GM19238 (cell line): Measurements from ENCODE around the gene MYO1C.

Experiments used
- DNase-seq: peaks from one replicate; pipeline ENCODE4 v3.0.0; 2011; ENCODE audit warnings: low spot score; ENCODE audit not compliant: insufficient read length

The MYO1C gene

GRCh38 chr17:1485423-1486376 lies 6.8 kb downstream of the MYO1C start:
- peak; percentile 83 for DNase-seq

DNA sequence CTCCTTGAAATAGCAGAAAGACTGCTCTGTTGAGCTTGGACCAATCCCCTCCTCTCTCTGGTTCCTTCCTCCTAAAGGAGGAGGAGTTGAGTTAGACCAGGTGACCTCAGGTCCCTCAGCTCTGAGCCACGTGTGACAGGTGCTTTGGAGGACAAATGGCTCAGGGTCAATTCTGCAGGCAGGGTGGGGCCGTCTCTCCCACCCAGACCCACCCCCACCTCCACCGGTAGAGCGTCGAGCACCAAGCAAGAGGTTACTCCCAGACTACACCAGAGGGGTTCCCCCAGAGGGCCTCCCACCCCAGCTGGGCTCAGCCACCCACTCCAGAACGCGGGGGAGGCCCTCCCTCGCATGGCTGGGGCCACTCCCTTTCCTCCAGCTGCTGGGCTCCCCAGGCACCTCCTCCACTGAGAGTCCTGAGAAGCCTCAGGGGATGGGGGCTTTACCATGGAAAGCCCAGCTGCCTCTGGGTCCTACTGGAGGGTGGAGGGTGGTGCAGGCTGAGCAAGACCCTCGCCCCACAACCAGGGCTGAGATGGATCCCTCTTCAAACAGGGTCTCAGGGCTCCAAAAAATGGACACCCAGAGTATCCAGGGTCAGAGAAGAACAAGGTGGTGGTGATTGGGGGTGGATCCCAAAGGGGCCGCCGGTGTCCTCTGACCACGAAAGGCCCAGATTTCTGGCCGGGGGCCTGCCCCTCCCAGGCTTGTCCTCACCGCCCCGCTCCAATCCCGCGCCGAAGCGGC lies 7.6 kb downstream of the MYO1C start:
- DNase-seq, result peak; percentile 90

- no peak for DNase-seq
Measured at GRCh38 chr17:1484060-1484535, 8.4 kb downstream of the MYO1C start.

DNA sequence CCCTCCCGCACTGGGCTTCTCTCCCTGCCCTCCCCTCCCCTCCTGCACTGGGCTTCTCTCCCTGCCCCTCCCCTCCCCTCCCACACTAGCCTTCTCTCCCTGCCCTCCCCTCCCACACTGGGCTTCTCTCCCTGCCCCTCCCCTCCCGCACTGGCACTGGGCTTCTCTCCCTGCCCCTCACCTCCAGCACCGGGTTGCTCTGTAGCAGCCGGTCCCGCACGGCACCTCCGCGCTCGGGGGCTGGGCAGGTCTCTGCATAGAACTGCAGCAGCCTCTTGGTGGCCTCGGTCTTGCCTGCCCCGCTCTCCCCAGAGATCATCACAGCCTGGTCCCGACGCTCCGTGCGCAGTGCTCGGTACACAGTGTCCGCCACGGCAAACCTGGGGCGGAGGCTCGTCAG lies 9.8 kb downstream of the MYO1C start:
- no peak for DNase-seq

GRCh38 chr17:1481736-1482135 lies 10.8 kb downstream of the MYO1C start:
- no peak for DNase-seq

DNA sequence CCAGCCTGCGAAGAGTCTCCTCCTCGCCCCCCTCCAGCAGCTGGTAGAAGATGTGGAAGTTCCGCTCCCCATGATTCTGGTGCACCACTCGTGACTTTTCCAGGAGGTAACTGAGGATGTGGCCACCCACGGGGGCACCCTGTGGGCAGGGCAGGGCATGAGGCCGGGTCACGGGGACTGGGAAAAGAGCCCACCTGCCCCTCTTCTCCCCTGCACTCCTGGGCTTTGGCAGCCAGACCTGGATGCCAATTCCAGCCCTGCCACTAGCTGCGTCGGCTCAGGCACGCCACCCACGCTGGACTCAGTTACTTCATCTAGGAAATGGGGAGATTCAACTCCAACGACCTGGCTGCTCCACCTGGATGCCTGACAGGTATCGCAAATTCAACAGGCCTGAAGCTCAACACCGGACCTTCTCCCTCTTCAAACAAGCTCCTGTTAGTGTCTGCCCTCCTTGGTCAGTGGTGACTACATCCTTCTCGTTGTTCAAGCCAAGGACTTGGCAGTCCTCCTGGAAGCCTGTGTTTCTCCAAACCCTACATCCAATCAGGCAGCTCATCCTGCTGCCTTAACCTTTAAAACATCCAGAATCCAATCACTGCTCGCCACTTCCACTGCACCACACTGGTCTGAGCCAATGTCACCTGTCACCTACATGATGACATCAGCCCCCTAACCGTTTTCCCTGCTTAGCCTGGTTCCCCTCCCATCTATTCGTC lies 11.6 kb downstream of the MYO1C start:
- DNase-seq, result no peak

DNA sequence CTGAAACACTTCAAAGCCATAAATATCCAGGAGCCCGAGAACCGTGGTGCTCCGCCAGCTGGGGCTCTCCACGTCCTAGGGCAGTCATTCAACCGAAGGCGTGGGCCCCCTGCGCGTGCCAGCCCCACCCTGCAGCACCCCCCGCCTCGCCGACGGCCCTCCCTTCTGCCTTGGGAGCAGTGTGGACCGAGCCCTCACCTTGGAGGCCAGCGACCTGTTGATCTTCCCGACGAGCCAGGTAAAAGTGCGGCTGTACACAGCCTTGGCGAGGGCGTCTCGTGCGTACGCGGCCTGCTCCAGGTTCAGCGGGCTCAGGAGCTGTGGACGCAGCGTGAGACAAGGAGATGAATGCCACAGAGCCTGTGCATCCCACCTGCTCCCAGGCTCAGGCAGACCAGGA lies 14.1 kb downstream of the MYO1C start:
- DNase-seq, result no peak

DNA sequence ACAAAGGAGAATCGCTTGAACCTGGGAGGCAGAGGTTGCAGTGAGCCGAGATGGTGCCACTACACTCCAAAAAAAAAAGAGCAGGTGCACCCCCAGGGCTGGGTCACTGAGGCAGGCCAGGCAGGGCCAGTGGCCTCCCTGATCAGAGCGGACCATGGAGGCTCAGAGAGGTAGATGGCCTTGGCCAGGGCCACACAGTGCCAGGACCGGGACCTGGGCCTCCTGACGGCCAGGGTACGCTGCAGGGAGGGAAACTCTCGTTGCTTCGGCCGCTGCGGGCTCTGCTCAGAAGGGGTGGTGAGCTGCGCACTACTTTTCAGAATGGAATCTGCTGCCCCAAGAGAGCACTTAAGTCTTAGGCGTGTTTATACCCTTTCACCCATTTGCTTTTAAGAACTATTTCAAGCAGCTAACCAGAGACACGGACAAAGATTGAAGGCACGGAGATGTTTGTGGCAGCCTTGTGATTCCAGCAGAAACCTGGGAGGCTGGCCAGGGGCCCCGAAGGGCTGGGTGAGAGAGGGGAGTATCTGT lies 17.1 kb downstream of the MYO1C start:
- no peak for DNase-seq

- DNase-seq, result peak; percentile 85
Measured at GRCh38 chr17:1474402-1475189, 17.9 kb downstream of the MYO1C start.

DNA sequence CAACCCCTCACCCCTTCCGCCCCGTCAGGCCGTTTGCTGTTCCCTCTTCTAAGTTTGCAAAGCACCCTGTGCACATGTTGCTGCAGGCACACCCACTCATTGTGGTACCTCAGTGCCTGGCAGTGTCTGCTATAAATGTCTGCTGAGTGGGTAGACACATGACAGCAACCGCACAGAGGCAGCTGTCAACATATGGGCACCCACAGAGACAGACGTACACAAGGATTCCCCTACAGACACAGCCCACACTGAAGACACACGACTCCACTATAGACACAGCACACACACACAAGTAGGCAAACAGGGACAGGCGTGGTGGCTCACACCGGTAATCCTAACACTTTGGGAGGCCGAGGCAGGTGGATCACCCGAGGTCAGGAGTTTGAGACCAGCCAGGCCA lies 18.6 kb downstream of the MYO1C start:
- DNase-seq, result no peak

- DNase-seq, result no peak
Measured at GRCh38 chr17:1473170-1473569, 19.3 kb downstream of the MYO1C start.

GRCh38 chr17:1471911-1472821 lies 20.3 kb downstream of the MYO1C start:
- no peak for DNase-seq

DNA sequence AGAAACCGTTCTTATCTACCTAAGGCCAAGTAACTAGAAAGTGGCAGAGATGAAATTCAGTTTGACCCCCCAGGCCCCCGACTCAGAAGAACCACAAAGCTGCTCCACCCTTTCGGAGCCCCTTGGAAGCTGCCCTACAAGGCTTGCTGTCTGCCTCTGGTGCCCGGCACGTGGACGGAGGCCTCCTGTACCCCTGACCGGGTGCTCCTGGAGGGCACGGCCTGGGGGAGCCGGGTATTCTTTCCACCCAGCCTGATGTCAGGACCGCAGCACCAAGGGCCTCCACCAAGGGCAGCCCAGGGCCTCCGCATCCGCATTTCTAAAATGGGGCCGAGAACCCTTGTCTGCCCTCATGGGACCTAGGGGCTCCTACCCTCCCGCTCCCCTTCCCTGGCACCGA lies 21.0 kb downstream of the MYO1C start:
- DNase-seq, result no peak

GRCh38 chr17:1470755-1471462 lies 21.6 kb downstream of the MYO1C start:
- no peak for DNase-seq

DNA sequence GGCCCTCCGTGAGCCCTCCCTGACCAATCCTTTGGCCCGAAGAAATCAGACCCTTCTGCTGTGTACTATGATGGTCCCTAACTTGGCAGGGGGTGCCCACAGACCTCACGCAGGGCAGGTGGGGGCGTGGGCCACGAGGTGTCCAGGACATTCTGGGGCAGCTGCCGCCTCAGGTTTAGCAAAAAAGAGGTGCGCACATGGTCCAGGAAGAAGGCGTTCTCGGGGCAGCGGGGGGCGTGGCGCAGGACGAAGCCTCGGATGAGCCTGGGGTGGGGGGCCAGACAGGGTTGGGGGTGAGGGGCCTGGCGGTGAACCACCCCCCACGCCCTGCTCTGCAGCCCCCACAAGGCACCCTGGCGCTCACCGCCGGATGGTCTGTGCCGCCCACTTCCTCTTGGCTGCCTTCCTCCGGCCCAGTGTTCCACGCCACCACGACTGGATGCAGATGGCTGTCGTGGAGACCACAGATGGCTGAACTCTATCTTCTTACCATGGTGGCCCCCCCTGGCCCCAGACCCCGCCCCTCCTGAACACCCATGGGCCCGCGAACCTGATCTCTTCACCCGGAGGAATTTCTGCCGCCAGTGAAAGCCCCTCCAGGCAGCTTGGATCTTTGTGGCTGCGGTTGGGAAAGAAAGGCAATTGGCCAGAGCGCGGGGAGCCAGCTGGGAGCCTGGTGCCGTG lies 22.3 kb downstream of the MYO1C start:
- DNase-seq, result no peak

GRCh38 chr17:1469231-1469852 lies 23.1 kb downstream of the MYO1C start:
- no peak for DNase-seq

DNA sequence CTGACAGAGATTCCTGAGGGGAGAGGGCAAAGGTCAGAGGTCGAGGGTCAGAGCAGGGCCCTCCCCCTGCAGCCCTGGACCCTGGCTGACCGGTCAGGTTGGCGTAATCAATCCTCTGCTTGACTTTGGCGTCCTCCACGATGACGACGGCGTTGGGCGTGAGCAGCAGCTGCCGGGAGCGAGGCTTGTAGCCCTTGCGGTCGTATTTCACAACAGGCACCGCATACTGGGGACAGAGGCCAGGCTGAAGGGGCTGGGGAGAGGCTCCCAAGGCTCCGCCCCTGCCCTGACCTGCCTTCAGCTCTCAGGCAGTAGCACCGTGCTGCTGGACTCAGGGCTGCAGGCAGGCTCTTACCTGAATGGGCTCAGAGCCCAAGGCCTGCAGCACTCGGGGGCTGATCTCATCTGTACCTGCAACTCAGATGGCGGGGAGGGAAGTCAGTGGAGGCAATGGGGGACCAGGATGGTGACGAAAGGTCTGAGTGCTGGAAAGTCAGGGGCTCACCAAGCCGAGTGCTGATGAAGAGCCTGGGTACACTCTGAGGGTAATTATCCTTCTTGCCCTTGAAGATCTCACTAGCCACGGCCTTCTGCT lies 24.5 kb downstream of the MYO1C start:
- no peak for DNase-seq

- DNase-seq, result no peak
Measured at GRCh38 chr17:1467258-1467657, 25.2 kb downstream of the MYO1C start.
